HEK293T (cell line): ENCODE results near the gene FOXG1.

Experiments used
- CTCF ChIA-PET: fragments of 350-600 bp; formaldehyde crosslinking; extraction: SDS; loops from one replicate; lab custom pipeline; 2021; ENCODE audit warnings: antibody characterized with exemption, inconsistent platforms; lab: Yijun Ruan, JAX
- POLR2A ChIA-PET: fragments of 350-600 bp; formaldehyde crosslinking; extraction: SDS; loops from one replicate; lab custom pipeline; 2020; ENCODE audit warnings: antibody characterized with exemption, inconsistent platforms; lab: Yijun Ruan, JAX
- DNase-seq: peaks from one replicate; pipeline ENCODE4 v3.0.0; 2012; ENCODE audit warnings: mixed read lengths; ENCODE audit errors: extremely low spot score
- ARNT ChIP-seq: fragments of 450-650 bp; IDR thresholded peaks from 2 replicates; pipeline ENCODE4 v1.6.1; 2017; ENCODE audit warnings: mild to moderate bottlenecking
- BHLHE40 ChIP-seq: fragments of 450-650 bp; IDR thresholded peaks from 2 replicates; pipeline ENCODE4 v1.6.1; 2016; ENCODE audit warnings: mild to moderate bottlenecking, moderate library complexity, borderline replicate concordance
- CTBP1 ChIP-seq: fragments of 450-650 bp; IDR thresholded peaks from 2 replicates; pipeline ENCODE4 v1.6.1; 2016; ENCODE audit warnings: borderline replicate concordance
- ELF4 ChIP-seq: fragments of 450-650 bp; IDR thresholded peaks from 2 replicates; pipeline ENCODE4 v1.6.1; 2017; ENCODE audit warnings: antibody characterized with exemption
- FOXA1 ChIP-seq: fragments of 450-650 bp; IDR thresholded peaks from 2 replicates; pipeline ENCODE4 v1.6.1; 2016; ENCODE audit warnings: mild to moderate bottlenecking
- FOXK2 ChIP-seq: fragments of 450-650 bp; IDR thresholded peaks from 2 replicates; pipeline ENCODE4 v1.6.1; 2016; ENCODE audit warnings: mild to moderate bottlenecking
- FOXM1 ChIP-seq: fragments of 450-650 bp; IDR thresholded peaks from 2 replicates; pipeline ENCODE4 v1.6.1; 2017; ENCODE audit warnings: mild to moderate bottlenecking, borderline replicate concordance
- HDGF ChIP-seq: fragments of 450-650 bp; IDR thresholded peaks from 2 replicates; pipeline ENCODE4 v1.6.1; 2017; ENCODE audit warnings: antibody characterized with exemption, borderline replicate concordance
- L3MBTL2 ChIP-seq: fragments of 450-650 bp; conservative IDR thresholded peaks from 2 replicates; pipeline ENCODE4 v1.6.1; 2016; ENCODE audit warnings: mild to moderate bottlenecking
- LEF1 ChIP-seq: fragments of 450-650 bp; IDR thresholded peaks from 2 replicates; pipeline ENCODE4 v1.6.1; 2017; ENCODE audit warnings: mild to moderate bottlenecking, borderline replicate concordance
- NFRKB ChIP-seq: fragments of 450-650 bp; IDR thresholded peaks from 2 replicates; pipeline ENCODE4 v1.6.1; 2016; ENCODE audit warnings: mild to moderate bottlenecking, moderate library complexity
- SP1 ChIP-seq: fragments of 450-650 bp; IDR thresholded peaks from 2 replicates; pipeline ENCODE4 v1.6.1; 2017
- SUZ12 ChIP-seq: fragments of 450-650 bp; IDR thresholded peaks from 2 replicates; pipeline ENCODE4 v1.6.1; 2016; ENCODE audit warnings: mild to moderate bottlenecking
- TARDBP ChIP-seq: fragments of 450-650 bp; IDR thresholded peaks from 2 replicates; pipeline ENCODE4 v1.6.1; 2016
- ZNF384 ChIP-seq: fragments of 450-650 bp; IDR thresholded peaks from 2 replicates; pipeline ENCODE4 v1.6.1; 2016
- TF ChIP-seq, protein P1 (sequence below): fragments of 450-650 bp; IDR thresholded peaks from 2 replicates; pipeline ENCODE4 v1.6.1; 2016

FOXG1 gene

DNA sequence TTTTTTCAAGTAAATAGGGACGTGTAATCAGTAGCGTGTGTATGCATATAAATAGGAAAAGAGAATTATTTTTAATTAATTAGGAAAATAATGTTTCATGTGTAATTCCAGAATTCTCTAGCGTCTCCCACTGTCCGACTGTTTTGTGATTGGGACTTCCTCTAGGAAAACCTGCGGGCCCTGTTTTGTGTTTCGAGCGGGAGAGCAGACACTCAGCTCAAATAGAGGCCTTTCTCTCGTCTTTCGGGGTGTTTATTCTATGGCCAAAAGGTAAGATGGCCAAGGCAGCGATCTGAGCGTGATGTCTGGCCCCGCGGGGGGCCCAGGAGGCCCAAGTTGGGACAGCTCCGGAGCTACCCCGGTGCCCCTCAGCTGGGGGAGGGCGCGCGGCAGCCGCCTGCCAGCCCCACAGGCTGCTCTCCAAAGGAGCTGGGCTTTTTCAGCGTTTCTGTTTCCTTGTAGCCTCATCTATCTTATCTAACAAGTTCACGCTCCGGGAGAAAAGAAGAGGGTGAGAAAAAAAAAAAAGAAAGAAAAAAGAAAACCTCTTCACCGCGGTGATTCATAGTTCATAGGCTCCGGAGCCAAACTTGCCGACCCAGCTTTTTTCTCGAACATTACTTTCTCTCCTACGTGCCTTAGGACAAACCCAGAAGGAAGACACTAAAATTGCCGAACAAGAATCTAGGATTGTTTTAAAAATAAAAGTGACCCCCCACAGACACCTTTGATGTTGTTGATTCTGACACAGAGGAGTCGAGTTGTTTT lies 7.5 kb upstream of the FOXG1 start:
- no peak for DNase-seq
- CTCF ChIA-PET: interaction anchor here (0.7 to 1.6 kb wide), 3 partner anchors 15 to 595 kb away, joined by 4 to 5 read pairs (median 5); no protein-coding TSS in a partner anchor
- TF ChIP-seq NFRKB (no peak), HDGF (no peak), TARDBP (no peak), FOXK2 (no peak)
- POLR2A ChIA-PET: interaction anchor here (2.0 kb wide), 1 partner anchor 9 kb away, joined by 9 read pairs; no protein-coding TSS in a partner anchor

DNA sequence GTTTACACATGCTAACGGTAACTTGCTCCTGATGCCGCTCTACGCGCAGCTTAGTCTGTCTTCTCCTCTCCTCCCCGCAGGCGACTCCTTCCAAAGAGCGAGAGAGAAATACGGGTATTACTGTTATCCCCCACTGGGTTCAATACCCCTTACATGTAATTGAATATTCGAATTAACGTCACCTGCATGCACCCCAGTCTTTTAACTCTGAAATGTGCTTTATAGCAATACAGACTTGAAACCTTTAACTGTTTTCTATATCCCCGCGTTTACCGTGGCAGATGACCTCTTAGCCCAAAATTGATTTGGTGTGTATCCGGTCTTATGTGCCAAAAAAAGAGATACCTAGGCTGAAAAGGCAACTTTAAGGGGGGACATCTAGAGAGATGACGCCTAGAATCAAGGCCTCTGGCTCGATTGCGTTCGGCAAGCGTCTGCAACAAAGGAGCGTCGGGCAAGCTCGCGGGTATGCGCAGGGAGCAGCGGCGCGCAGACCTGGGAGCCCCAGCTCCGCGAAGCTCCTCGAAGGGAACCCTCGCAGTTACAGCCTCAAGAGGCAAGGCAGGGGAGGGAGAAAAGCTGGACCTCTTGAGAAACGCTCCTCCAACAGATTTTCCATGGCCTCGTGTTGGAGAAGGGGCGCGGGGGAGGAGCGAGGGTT lies 6.8 kb upstream of the FOXG1 start:
- no peak for DNase-seq
- CTCF ChIA-PET: interaction anchor here (0.7 to 1.6 kb wide), 2 partner anchors 15 to 596 kb away, joined by 4 to 5 read pairs; no protein-coding TSS in a partner anchor
- POLR2A ChIA-PET: interaction anchor here (2.0 kb wide), 1 partner anchor 8 kb away, joined by 9 read pairs; no protein-coding TSS in a partner anchor
- TF ChIP-seq SUZ12: no peak

DNA sequence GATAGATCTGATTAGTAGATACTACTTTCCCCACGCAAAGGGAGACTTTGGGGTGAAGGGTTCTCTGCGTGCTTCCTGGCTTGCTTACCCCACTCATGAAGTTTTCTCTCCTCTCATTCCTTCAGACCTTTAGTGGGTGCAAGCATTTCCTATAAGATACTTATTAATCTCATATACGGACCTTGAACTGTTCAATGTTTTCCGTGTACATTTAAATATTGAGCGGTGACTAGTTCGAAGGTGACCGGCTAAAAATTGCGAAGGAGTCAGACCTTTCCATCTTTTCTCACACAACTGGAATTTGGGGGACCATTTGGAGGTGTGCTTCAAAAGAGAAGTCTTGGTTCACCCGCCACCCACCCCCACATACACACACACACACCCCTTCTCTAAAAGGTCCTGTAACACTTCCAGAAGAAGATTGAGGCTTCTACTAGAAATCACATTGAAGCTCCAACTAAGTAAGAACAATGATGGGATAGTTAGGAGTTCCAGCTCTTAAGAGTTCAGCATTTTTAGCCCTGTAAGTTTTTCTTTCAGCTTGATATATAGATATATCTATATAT lies 6.1 kb upstream of the FOXG1 start:
- no peak for DNase-seq
- POLR2A ChIA-PET: interaction anchor here (1.4 kb wide), 1 partner anchor 13 kb away, joined by 5 read pairs; no protein-coding TSS in a partner anchor
- TF ChIP-seq CTBP1: no peak
- no peak for TF ChIP-seq FOXA1
- no peak for TF ChIP-seq FOXK2
- TF ChIP-seq HDGF: no peak
- no peak for TF ChIP-seq ZNF384
- CTCF ChIA-PET: interaction anchor here (0.6 kb wide), 1 partner anchor 10 kb away, joined by 4 read pairs; no protein-coding TSS in a partner anchor

DNA sequence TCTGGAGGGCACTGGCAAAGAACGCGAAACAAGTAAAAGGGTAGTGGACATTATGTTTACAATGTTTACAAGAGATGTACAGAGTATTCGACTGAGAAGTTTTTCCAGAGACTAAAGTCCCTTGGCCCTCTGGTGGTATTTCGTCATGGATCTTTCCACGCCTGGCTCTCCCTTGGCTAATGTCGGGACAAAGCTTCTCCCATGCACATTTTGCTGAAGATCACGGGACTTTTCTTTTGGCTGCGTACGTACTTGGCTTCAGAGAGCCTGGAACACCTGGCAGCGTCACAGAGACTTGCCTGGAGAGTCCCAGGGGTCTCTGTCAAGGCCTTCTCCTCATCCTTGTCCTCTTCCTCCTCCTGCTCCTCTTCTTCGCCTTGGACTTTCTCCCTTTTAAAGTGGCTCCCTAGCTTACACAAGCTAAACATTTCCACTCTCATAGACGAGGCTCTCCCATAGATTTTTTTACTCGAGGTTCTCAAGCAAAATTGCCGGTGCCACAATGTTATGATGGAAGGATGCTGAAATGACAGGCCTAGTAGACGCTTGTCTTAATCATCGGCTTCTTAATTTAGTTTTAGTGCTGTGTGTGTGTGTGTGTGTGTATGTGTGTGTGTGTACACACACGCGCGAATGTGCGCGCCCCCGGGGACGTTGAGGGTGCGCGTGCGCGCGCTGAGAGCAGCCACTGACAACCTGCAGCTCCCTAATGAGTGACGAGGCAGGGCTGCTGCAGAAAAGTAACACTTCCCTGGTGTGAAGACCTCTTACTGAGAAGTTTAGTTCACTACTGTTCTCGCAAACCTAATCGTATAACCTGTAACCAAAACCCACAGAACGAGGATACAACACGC lies 4.9 kb upstream of the FOXG1 start:
- TF ChIP-seq SUZ12 (no peak), NFRKB (no peak), LEF1 (no peak), CTBP1 (no peak), BHLHE40 (no peak), ARNT (no peak), FOXA1 (no peak), HDGF (no peak), ZNF384 (no peak), TARDBP (no peak), L3MBTL2 (no peak), FOXK2 (no peak), SP1 (no peak)
- TF ChIP-seq, protein P1, sequence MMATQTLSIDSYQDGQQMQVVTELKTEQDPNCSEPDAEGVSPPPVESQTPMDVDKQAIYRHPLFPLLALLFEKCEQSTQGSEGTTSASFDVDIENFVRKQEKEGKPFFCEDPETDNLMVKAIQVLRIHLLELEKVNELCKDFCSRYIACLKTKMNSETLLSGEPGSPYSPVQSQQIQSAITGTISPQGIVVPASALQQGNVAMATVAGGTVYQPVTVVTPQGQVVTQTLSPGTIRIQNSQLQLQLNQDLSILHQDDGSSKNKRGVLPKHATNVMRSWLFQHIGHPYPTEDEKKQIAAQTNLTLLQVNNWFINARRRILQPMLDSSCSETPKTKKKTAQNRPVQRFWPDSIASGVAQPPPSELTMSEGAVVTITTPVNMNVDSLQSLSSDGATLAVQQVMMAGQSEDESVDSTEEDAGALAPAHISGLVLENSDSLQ: no peak
- POLR2A ChIA-PET: interaction anchor here (1.0 to 1.4 kb wide), 2 partner anchors 9 to 12 kb away, joined by 4 to 5 read pairs; no protein-coding TSS in a partner anchor
- no peak for DNase-seq
- CTCF ChIA-PET: interaction anchor here (0.6 kb wide), 1 partner anchor 9 kb away, joined by 4 read pairs; no protein-coding TSS in a partner anchor

DNA sequence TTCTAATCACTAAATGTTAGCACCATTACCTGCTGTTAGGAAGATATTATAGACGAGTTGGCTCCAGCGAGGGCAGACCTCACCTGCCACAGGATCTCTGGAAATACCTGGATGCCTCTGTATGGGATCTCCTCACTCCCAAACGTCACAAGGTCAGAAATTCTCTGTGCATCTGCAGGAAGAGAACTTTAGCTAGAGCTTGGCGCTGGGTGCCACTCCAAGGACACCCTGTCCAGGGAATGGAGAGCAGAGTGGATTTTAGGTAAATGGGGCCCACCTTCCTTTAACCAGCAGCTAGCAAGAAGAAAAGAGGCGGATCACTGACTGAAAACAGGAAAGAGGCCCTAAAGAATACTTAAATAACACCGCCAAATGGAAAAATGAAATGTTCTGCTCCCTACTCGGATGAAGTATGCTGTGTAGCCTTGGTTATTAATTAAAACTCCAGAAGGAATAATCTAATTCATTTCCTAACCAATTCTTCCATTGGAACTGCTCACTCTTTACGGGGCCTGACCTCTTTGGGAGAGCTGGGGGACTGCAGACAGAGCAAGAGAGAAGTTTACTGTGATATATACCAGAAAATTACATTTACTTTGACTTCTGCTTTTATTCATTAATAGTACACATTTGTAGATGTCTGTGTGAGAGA lies 4.2 kb upstream of the FOXG1 start:
- no peak for DNase-seq
- POLR2A ChIA-PET: interaction anchor here (0.6 kb wide), 1 partner anchor 10 kb away, joined by 3 read pairs; no protein-coding TSS in a partner anchor
- CTCF ChIA-PET: interaction anchor here (3.1 kb wide), 1 partner anchor 11 kb away, joined by 14 read pairs; no protein-coding TSS in a partner anchor
- TF ChIP-seq NFRKB (no peak), SP1 (no peak), L3MBTL2 (no peak), SUZ12 (no peak), FOXM1 (no peak), ARNT (no peak)

DNA sequence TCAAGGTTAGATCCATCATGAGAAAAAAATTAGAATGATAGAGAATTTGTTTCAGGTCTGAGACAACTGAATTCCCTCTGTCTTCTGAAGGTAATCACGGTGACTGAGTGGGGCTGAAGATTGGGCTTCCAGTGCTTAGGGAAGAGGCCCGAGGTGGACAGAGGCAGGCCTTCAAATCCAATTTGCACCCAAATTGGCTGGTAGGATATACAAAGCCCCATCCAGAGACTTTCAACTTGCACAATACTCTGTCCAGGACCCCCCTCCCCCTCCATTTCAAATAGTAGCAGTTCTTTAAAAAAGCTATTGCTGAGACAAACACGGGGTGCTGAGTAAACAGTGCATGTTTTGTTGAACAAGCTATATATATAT lies 3.6 kb upstream of the FOXG1 start:
- DNase-seq: no peak
- ChIA-PET CTCF (interaction anchor here (1.1 to 3.1 kb wide), 3 partner anchors 11 to 13 kb away, joined by 3 to 14 read pairs (median 12); no protein-coding TSS in a partner anchor), POLR2A (interaction anchor here (0.6 to 2.9 kb wide), 2 partner anchors 10 to 11 kb away, joined by 3 to 14 read pairs; no protein-coding TSS in a partner anchor)
- TF ChIP-seq FOXM1 (no peak), HDGF (no peak), SP1 (no peak), FOXA1 (no peak), LEF1 (no peak), ARNT (no peak), FOXK2 (no peak), TARDBP (no peak), NFRKB (no peak), L3MBTL2 (no peak), ZNF384 (no peak), CTBP1 (no peak), SUZ12 (no peak), BHLHE40 (no peak), ELF4 (no peak)
- TF ChIP-seq, protein P1: no peak
